ENCODE measurements around the gene BCAP29.

DNA sequence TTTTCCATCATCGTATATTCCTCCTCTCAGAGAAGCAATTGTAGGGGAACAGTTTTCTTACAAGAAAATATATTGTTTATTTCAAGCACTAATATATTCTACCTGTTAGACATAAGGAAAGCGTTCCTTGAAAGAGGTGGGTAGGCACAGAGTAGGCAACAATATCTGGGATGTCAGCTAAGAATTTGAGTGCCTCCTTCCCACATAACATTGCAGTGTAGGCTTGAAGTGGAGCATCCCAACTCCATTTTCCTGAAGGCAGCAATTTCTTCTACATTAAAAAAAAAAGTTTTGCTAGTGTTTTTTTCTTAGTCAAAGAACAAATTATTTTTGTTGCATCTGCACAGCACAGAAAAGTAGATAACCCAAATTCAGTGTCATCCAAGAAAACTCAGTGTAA lies 20.8 kb downstream of the BCAP29 start:
- TF ChIP-seq POLR2A (IDR thresholded peaks at IDR 0.05): no peak
- TF ChIP-seq, protein P1, sequence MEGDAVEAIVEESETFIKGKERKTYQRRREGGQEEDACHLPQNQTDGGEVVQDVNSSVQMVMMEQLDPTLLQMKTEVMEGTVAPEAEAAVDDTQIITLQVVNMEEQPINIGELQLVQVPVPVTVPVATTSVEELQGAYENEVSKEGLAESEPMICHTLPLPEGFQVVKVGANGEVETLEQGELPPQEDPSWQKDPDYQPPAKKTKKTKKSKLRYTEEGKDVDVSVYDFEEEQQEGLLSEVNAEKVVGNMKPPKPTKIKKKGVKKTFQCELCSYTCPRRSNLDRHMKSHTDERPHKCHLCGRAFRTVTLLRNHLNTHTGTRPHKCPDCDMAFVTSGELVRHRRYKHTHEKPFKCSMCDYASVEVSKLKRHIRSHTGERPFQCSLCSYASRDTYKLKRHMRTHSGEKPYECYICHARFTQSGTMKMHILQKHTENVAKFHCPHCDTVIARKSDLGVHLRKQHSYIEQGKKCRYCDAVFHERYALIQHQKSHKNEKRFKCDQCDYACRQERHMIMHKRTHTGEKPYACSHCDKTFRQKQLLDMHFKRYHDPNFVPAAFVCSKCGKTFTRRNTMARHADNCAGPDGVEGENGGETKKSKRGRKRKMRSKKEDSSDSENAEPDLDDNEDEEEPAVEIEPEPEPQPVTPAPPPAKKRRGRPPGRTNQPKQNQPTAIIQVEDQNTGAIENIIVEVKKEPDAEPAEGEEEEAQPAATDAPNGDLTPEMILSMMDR (IDR thresholded peaks at IDR 0.05): no peak

Data from testis (tissue), 2 donors.